IPS-18c (cell line): ENCODE results near the gene ABCB1.
"Not testable (repeated sequence)": the region's sequence is repeated elsewhere in the genome, so short reads cannot be mapped to it uniquely, and the experiment has no call there.

Experiments used
- H3K4me3 ChIP-seq: 2 replicates; pipeline ENCODE4 v1.7.0; 2013; ENCODE audit warnings: low read depth, mild to moderate bottlenecking, low read length, moderate library complexity; ENCODE audit not compliant: insufficient read depth
- H3K9me3 ChIP-seq: one replicate; pipeline ENCODE4 v1.6.1; 2013; ENCODE audit warnings: mild to moderate bottlenecking, low read length, moderate library complexity; ENCODE audit not compliant: control insufficient read depth, insufficient read depth

ABCB1 gene

DNA sequence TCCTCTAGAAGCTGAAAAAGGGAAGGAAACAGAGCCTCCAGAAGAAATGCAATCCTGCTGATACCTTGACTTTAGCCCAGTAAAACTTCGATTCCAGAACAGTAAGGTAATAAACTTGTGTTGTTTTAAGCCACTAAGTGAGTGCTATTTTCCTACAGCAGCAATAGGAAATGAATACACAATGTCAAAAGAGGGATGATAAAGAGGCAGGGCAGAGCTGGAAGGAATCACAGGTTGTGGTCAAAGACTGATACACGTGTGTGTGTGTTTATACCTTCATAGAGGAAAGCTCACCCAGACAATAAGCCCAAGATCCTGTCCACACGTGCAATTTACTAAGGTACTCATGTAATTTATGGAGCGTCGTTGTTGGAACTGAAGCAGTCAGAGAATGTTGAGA is 9.5 kb downstream of the ABCB1 start:
- no peak overlapping the region for H3K4me3 ChIP-seq
- H3K9me3 ChIP-seq: no peaks in the 10 kb centered on the region

- Histone ChIP-seq H3K4me3 (no peak overlapping the region), H3K9me3 (no peaks in the 10 kb centered on the region)
Measured at GRCh38 chr7:87590578-87590977, 10.1 kb downstream of the ABCB1 start.

GRCh38 chr7:87589631-87590030 is 11.1 kb downstream of the ABCB1 start:
- Histone ChIP-seq H3K4me3 (no peak overlapping the region), H3K9me3 (no peaks in the 10 kb centered on the region)

- Histone ChIP-seq H3K4me3 (no peak overlapping the region), H3K9me3 (no peaks in the 10 kb centered on the region)
Measured at GRCh38 chr7:87581723-87582122, 19.0 kb downstream of the ABCB1 start.

DNA sequence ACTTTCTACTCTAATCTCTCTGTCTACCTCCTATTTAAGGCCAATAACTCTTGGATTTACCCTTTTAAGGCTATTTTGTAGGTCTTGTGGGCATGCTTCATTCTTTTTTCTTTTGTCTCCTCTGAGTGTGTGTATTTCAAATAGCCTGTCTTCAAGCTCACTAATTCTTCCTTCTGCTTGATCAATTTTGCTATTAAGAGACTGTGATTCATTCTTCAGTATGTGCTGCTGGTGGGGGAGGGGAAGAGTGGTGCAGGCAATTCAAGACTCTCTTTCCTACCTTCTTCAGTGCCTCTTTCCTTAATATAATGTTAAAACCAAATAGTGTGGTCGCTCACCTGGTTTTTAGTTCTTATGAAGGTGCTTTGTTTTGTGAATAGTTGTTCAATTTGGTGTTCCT is 20.0 kb downstream of the ABCB1 start:
- no peaks in the 10 kb centered on the region for H3K9me3 ChIP-seq
- no peak overlapping the region for H3K4me3 ChIP-seq

DNA sequence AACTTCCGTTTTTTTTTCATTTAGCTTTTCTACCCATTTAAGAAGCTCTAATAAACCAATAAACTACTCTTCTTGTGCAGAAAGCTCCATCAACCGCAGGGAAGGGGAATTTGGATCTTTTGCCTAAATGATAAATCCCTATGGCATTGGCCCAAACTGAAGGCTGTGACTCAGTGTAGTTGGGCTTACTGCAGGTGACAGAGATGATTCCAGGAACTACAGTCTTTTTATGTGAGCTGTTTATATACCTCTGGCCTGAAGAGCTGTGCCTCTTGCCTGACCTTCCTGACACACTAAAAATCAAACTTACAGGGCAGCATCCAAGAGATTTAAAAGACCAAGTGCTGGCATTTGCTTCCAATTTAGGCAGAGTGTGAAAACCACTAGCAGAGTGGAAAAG is 25.2 kb downstream of the ABCB1 start:
- H3K4me3 ChIP-seq: no peak overlapping the region
- no peaks in the 10 kb centered on the region for H3K9me3 ChIP-seq

- no peak overlapping the region for H3K4me3 ChIP-seq
- no peaks in the 10 kb centered on the region for H3K9me3 ChIP-seq
Measured at GRCh38 chr7:87574630-87575029, 26.1 kb downstream of the ABCB1 start.

- H3K4me3 ChIP-seq, H3K9me3 ChIP-seq: not testable (repeated sequence)
Measured at GRCh38 chr7:87572513-87572912, 28.2 kb downstream of the ABCB1 start.

DNA sequence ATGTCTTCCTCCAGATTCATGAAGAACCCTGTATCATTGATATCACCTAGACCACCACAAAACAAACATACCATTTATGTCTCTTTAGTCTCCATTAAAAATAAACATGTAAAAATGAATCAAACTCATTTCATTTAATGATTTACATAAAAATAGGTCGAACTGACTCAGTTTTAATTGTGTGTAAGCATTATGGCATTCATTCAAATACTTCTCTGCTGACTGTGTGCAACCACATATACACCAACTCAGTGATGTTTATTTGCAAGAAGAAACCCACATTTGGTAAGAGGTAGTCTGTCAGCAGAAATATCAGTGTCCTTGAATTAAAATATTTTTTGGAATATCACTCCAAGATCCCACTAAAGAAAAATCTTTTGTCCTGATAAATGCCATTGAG is 30.5 kb downstream of the ABCB1 start:
- no peaks in the 10 kb centered on the region for H3K9me3 ChIP-seq
- H3K4me3 ChIP-seq: no peak overlapping the region

- Histone ChIP-seq H3K9me3 (no peaks in the 10 kb centered on the region), H3K4me3 (no peak overlapping the region)
Measured at GRCh38 chr7:87567052-87567451, 33.6 kb downstream of the ABCB1 start.

- H3K4me3 ChIP-seq: no peak overlapping the region
- H3K9me3 ChIP-seq: no peaks in the 10 kb centered on the region
Measured at GRCh38 chr7:87566311-87566900, 34.3 kb downstream of the ABCB1 start.

DNA sequence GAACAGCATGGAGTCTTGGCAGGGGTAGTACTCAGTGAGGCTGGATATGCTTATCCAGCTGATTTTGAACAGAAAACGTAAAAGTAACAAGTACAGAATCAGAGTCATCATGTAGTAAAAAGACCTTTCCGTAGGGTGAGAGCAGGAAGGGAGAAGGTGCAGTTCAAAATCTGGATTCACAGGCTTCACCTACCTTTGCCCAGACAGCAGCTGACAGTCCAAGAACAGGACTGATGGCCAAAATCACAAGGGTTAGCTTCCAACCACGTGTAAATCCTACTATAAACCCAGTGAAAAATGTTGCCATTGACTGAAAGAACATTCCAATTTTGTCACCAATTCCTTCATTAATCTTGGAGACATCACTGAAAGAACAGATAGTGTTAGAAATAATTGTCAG is 34.8 kb downstream of the ABCB1 start:
- Histone ChIP-seq H3K4me3 (no peak overlapping the region), H3K9me3 (no peaks in the 10 kb centered on the region)

DNA sequence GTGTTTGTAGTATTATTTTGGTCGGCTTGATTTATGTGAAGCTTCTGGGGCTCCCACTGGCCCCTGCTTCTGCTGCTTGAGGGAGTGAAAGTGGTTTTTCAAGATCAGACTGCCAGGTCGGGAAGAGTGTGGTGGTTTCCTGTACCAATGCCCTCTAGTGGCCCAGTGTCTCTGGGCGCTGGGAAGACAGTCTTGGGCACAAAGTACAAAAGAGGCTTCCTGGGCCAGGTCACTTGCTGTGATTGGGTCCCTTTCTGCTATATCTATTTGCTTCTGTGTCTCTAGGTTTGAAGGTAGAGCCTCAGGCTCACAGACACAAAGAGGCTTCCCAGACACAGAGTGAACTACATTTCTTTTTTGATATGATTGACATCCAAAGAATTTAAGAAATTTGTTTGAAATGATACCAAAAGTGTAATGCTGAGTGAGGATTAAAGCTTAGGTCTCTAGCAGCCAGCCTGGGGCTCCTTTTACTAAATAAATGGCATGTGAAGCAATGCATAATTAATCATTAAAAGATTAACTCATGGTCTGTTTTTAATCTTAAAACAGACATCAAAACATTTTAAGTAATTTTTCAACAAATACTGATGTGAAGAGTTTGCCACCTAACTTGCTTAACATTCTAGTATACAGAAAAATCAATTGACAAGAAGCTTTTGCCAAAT is 36.3 kb downstream of the ABCB1 start:
- Histone ChIP-seq H3K4me3 (no peak overlapping the region), H3K9me3 (no peaks in the 10 kb centered on the region)

GRCh38 chr7:87561702-87562101 is 39.0 kb downstream of the ABCB1 start:
- H3K4me3 ChIP-seq: no peak overlapping the region
- H3K9me3 ChIP-seq: no peaks in the 10 kb centered on the region

DNA sequence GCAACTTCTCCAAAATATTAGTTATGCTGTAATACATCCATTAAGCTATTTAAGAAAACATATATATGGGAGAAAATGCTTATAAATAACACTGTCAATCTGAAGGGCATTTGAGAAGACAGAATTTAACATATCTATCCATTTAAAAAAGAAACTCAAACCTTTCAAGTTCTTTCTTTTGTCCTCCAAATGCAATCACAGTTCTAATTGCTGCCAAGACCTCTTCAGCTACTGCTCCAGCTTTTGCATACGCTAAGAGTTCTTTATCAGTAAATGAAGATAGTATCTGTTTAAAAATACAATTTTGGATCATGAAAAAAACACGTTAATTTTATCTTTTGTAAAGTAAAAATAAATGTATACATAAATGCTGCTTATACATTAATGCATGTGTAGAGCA is 39.6 kb downstream of the ABCB1 start:
- Histone ChIP-seq H3K9me3 (no peaks in the 10 kb centered on the region), H3K4me3 (no peak overlapping the region)

DNA sequence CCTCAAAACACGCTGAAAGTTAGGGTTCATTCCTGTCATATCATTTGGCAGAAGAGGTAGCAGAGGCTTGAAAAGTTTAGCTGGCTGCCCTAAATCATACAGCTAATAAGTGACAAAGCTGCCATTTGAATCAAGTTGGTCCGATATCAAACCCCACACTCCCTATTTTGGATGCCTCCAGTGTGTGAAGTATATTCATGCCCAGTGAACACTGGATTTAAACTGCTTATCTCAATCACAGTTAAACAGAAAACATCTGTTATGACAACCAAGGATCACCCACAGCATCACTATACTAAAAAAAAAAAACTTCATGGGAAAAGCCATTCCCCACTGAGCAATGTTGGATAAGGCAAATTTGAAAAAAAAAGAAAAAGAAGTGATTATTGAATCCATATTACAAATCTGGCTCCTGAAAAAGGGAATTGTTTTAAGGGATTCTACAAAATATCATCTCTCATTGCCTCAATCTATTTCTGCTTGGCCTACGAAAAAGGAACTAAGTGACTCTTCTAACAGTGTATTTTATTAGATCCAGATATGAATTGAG is 48.3 kb downstream of the ABCB1 start:
- Histone ChIP-seq H3K9me3 (no peaks in the 10 kb centered on the region), H3K4me3 (no peak overlapping the region)

- no peaks in the 10 kb centered on the region for H3K9me3 ChIP-seq
- no peak overlapping the region for H3K4me3 ChIP-seq
Measured at GRCh38 chr7:87548123-87548919, 52.4 kb downstream of the ABCB1 start.

DNA sequence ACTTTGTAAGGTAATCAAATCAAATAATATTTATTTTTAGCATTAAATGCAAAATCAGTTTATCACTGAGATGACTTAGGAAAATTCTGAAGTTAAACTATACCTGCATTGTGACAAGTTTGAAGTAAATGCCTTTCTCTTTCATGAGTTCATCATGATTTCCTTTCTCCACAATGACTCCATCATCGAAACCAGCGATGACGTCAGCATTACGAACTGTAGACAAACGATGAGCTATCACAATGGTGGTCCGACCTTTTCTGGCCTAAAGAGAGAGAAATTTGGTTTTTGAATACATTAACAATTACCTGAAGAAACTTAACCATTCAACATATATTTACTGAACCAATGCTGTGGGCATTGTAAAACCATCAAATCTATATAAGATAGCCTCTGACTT is 54.9 kb downstream of the ABCB1 start:
- Histone ChIP-seq H3K4me3 (no peak overlapping the region), H3K9me3 (no peaks in the 10 kb centered on the region)
